HUDEP-2 (cell line): ENCODE data around the gene HOOK1.
"Not testable (repeated sequence)": the region's sequence is repeated elsewhere in the genome, so short reads cannot be mapped to it uniquely, and the experiment has no call there.

Experiments
- DNase-seq, 76 experiments: peaks; one replicate each; lab custom pipeline; 2025; ENCODE audit not compliant: unreplicated experiment in 76 of 76; lab: John Stamatoyannopoulos, UW

Gene HOOK1

DNA sequence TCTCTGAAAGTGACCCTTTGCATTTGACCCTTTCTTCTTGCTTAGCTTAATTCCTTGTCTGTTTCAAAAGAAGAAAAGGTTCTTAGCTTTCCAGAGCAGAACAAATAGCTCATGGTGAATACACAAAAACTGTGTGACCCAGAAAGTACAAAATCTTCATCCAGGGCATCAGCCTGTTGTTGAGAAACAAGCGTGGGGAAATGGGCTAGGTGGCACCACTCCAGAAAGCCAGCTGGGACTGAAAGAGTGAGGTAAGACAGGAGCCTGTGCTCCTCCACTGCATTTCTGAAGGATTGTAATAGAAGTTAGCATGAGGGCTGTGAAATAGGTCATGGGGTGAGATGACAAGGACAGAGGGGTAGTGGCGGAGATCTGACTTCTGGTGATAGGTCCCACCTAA lies 66.0 kb downstream of the HOOK1 start:
- no peak for DNase-seq

DNA sequence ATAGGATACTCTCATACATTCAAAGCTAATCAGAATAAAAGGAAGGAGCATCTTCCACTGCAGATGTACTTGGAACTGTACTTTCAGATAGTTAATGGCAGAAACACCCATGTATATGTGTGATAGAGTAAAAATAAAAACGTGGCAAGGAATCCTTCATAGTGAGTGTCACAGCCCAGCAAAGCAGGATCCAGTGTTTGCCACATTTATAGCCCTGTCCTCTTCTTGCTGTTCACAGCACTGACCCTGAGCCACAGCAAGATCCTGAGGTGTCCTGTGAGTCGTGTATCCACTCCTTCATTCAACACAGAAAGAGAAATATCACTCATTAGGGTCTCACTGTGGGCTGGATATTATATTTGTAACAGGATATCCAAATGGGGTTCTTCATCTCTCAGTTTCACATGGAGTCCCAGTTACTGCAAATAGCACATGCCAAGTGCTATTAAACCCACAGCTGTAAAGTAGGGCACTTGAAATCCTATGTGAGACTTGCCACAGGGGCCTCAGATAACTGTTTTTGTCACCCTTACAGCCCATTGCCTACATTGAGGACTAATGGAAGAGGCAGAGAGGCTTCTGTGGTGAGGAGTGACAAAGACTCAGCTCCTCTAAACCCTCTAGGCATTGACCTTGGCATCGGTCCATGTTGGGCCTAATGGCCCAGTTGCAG lies 70.5 kb downstream of the HOOK1 start:
- DNase-seq, result no peak

DNA sequence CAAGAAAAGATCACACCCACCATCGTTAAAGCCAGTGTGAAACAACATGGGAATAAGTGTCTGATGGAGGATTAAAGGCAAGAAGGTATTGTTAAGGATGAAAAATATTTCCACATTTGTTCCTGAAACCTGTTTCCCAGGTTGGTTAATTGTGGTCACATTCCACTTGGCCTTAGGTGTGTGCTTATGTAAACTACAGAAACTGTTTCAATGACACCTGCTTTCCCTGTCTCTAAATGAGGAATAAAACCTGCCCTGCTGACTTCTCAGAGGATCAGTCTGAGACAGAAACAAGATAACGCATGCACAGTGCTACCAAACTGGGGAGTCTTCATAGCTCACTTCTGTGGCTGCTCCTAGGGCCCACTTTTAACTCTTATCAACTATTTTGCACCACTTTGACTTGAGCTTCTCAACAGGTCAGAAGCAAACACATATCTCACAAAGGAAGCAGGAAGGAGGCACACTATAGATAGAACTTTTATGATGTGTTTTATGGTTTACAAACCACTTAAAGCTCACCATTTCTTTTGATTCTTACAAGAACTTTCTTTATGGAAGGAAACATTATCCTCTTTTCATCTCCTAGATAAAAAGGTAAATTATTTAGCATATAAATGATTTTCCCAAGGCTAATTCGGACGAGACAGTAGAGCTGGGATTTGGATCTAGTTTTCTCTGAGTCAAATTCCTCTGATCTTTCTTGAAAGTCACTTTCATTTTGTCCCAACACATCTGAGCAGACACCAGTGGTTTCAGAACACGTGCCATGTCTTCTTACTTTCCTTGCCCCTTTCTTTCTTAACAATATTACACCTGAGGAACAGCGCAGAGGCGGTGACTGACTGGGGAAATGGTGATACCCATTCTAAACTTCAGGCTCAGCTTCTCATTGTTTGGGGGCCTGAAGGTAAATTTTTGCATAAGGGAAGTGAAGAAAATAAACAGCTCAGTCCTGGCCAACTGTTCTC lies 78.4 kb downstream of the HOOK1 start:
- no peak for DNase-seq

DNA sequence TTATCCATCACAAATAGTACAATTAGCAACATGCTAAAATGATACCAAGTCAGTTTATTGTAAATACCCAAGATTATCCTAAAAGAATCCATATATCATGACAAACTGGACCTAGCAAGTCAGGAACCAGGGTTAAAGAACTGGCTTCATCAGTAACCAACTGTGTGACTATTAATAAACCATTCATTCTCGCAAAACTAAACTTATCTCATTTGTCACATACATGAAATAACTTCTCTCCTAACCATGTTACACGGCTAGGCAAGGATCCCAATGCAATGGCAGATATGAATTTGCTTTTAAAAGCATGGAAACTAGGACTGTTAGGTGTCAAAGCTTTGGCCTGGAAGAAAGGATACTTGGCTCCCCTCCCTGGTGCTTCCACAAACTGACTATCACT lies 82.4 kb downstream of the HOOK1 start:
- no peak for DNase-seq

DNA sequence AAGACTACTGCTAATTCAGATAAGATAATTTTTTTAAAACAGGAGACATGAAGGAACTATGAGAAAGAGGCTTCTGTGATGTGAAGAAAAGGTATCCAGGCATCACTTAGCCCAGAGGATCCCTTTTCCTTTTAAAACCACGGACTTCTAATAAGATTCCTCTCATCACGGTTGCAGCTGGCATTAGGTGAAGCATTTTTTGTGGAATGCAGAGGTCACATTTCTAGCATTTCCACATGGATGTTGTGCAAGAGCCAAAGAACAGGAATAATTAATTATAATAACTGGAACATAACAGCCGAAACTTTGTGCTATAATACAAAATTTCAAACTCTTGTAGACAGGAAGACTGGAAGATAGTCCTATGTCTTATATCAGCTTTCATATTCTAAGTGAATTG lies 84.2 kb downstream of the HOOK1 start:
- no peak for DNase-seq

DNA sequence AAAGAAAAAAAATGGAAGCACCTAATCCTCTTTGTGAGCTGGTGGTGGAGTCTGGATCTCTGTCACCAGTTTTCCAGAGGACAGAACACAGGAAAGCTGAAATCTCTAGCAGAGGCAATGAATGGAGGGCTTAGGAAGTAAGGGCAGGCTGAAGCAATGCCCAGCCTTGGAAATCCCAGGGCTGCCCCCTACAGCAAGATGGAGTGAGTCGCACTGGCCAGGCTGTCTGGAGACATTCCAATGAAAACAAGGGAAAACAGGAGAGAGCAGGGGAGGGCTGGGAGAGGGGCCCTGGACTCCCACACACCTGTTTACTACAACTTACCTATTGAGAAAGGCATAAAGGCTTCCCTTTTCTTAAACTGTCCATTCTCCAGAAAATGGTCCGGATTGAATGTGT lies 85.9 kb downstream of the HOOK1 start:
- DNase-seq, result no peak

DNA sequence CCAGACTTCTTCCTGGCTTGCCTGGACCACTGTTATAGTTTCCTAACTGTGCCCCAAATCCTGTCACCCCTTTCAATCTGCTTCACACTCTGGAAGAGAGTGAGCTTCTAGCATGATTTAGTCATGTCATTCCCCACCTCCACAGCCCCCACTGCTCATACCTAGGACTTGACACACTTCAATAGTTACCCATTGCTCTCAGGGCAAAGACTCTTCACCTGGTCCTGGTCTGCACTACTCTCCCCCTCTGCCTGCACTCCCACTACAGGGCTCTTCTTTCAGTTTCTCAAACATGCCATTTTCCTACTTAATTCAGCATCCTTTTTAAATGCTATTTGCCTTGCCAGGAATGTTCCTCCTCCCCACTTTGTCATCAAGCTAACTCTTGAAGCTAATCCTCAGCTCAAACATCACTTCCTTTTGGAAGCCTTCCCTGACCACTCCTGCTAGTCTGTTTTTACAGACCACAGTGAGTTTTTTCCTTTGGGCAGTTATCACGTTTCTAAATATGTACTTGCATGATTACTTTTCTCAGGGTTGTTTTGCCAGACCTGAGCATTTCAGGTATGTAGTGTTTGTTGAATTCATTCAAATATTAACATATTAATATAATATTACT lies 87.1 kb downstream of the HOOK1 start:
- no peak for DNase-seq

DNA sequence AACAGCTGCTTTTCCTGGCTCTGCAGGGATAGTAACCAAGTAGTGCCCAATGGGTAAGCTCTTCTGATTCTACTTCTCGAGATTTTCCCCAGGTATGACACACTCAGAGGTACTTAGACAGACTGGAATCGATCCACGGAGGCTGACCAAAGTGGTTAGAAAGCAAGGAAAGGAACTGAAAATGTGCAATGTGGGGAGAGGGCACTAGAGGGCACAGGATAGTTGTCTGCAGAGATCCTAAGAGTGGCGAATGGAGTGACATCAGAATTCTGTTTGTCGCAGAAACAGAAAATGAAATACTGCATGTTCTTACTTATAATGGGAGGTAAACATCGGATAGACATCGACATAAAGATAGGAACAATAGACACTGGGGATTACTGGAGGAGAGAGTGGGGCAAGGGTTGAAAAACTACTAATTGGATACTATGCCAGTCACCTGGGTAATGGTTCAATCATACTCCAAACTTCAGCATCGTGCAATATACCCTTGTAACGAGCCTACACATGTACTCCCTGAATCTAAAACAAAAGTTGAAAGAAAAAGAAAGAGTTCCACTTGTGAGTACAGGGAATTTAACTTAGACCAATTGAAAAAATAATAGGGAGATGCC lies 88.5 kb downstream of the HOOK1 start:
- DNase-seq, result peak in 7 of 76 experiments; percentile 5 to 36 (median 9)

DNA sequence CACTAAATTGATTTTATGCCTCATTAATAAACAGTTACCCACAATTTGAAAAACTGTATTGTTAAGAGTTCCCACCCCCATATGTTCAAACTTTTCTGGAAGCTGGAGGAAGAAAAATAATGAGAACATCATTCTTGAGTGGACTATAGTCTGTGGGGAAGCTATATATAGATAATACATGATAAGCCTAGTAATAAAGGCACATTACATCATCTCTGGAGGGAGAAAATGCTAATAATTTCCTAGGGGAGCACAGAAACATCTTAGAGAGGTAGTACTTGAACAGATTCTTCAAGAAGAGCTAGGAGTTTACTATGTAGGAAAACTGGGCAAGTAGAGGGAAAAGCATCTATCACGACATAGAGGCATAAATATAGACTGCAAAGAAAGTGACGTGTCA lies 92.2 kb downstream of the HOOK1 start:
- no peak for DNase-seq

DNA sequence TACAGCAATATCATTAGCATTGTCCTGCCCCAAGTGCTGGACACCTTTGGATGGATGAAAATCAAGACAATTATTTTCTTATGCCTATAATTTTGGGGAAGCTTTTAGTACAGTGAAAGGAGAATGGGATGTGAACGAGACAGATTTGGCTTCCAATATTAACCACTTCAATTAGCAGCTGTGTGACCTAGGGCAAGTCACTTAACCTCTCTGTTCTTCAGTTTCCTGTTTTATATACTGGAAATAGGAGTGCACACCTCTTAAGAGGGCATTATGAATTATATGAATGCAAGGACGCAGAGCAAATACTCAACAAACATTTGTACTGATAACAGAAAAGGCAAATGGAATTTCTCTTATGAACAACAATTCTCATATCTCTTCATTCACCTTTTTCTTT lies 93.3 kb downstream of the HOOK1 start:
- DNase-seq, result no peak

DNA sequence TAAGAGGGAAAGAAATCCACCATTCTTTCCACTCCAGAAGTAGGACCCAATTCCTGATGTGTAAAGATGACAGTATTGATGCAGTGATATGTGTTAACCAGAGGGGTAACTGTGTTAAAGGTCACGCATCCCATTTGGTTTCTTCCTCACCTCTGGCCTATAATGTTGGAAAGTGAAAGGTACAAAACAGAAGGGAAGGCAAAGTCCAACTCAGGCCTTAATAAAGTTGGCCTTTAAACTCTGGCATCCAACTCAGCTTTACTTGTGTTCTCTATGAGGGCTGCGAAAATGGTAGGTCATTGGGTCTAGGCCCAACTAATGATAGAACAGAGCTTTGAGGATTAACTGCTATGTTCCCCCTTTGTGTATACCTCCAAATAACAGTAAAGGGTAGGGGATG lies 93.9 kb downstream of the HOOK1 start:
- no peak for DNase-seq

DNA sequence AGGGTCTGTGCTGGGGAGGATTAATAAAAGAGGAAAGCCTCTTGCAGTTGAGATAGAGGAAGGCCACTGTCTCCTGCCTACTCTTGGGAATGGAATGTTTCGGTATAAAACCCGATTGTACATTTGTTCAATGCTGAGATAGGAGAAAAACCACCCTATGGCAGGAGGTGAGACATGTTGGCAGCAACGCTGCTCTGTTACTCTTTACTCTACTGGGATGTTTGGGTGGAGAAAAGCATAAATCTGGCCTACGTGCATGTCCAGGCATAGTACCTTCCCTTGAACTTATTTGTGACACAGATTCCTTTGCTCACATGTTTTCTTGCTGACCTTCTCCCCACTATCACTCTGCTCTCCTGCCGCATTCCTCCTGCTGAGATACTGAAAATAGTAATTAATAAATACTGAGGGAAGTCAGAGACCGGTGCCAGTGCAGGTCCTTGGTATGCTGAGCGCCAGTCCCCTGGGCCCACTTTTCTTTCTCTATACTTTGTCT lies 100.1 kb downstream of the HOOK1 start:
- DNase-seq, result not testable (repeated sequence)

DNA sequence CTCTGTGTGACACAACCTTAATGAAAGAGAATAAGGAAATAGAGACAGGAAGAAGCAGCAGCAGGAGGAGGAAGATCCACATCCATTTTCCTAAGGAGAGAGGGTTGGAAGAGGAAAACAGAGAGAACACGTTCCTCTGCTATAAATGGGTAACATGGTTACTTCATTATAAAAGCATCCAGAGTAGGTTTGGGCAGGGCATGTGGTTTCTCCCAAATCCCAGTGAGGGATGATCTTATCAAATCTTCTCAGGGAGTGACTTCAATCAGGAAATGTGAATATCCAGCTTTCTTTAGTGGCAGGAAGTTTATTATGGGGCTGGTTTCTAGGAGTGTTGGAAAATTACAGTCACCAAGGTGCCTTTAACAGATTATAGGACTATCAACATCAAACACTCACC lies 100.8 kb downstream of the HOOK1 start:
- DNase-seq, result no peak

DNA sequence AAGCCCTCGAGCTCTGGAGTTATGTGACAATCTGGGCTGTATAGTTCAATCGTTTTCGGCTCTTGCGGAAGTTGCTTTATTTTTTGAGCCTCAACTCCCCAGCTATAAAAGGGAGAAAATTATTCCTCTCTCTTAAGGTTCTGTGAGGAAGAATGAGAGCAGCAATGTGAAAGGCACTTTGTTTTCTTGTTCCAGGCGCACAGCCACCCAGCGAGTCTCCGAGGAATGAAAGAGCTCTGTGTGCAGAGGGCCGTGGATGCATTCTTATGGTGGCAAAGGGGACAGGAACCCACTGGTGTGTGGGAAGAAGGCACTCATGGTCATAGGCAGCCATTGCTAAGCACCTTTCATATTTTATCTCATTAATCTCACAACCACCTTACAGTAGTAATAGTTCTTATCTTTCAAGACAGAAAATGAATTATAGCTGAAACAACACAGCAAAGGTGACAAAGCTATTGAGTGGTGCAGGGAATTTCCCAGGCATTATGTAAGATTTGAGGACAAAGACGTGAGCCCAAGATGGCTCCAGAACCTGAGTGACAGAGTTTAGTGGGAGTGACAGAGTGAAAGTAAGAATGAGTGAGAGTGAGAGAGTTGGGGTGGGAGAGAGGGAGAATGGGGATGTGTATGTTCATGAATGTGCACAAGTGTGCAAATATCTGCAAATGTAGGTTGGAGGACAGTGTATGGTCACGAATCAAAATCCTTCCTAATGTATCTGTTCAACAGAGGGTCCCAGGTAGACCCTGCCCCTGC lies 102.5 kb downstream of the HOOK1 start:
- DNase-seq, result no peak

DNA sequence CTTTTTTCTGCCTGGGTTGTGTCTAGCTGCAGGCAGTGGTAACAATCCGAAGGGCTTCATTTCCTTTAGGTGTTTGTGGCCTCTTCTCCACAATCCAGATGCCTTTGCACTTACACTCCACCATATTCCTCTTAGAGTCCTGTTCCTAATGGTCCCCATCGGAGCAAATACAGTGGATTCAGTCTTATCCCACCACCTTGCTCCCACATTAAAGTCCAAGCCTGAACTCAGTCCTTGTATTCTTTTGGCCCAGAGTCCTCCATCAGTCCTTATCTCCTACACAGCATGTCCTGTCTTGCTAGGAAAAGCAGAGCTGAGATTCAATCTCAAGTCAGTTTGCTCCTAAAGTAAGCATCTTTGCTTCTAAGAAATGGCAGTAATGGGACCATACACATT lies 103.0 kb downstream of the HOOK1 start:
- DNase-seq, result no peak

DNA sequence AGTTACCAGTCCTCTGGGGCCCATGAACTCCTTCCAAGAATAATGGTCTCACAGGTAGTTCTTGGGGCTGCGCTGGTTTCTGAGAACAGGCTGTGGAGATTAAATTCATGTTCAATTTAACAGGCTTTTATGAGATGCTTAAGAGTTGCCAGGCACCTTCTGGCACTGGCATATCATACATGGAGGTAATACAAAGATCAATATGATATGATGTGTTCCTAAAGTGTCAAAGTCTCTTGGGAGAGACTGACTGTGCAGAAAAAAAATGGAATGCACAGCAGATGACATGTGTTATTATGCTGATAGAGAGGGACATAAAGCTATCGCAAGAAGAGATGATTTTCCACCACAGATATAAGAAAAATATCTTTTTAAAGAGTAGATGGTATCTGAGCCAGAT lies 105.0 kb downstream of the HOOK1 start:
- DNase-seq, result no peak

DNA sequence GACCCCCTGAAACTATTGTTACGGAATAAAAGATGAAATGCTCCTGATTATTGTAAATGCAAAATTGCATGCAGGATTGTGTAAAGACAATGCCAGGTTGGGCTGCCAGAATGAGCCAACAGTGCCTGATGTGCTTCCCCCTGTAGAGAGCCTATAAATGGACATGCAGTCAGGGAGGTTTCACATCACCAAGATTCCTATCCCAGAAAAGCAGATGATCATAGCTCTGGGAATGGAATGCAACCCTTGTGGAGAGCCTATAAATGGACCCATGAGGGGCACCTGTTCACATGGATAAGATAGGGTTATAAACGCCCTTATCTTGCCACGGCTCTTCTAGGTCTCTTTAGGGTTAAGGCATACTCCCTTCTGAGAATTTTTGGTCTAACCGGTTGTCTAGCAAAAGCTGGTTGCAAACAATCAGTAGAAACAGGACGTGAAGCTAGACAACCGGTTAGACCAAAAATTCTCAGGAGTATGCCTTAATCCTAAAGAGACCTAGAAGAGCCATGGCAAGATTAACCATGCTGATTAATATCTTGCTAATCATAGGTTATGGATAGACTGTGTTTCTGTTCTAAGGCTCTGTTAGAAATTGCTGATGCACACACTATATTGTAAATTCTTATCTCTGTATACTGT lies 106.6 kb downstream of the HOOK1 start:
- DNase-seq, result not testable (repeated sequence)

DNA sequence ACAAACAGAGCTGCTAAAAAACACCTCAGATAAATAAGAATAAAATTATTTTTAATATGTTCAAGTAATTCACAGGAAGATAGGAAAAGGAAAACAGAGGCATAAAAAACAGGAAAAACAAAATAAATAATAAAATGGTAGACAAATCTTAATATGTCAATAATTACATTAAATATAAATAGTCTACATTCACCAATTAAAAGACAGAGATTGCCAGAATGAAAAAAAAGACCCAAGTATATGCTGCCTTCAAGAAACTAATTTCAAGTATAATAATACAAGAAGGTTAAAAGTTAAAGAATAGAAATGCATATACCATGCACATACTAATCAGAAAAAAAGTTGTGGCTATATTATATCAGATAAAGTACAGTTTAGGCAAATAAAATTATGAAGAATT lies 109.9 kb downstream of the HOOK1 start:
- no peak for DNase-seq
